Adrenal gland (tissue), 12 donors: ENCODE measurements around the gene TLE6. TPM values are rescaled to one million over a fixed set of nuclear protein-coding genes. Genes with fewer than 3 reads are reported as not detected.

Experiments used
- DNase-seq, 7 donors: peaks; one replicate each; pipeline ENCODE4 v3.0.0-alpha.2; 2019 to 2020
- H3K27ac ChIP-seq, 5 donors: fragments of 200-600 bp; sonication (generic) in 4 of 5; 1 replicate in 3 of 5; 2 replicates in 2 of 5; pipeline versions ENCODE4 v1.5.1 to v1.8.0; 2016 to 2020; ENCODE audit warnings: mild to moderate bottlenecking in 1 of 5
- H3K27me3 ChIP-seq: fragments of 200-600 bp; 2 replicates; pipeline ENCODE4 v1.8.0; 2021
- H3K36me3 ChIP-seq, 2 donors: fragments of 200-600 bp; replicated peaks in 1 of 2; 1 replicate in 1 of 2; 2 replicates in 1 of 2; pipeline versions ENCODE4 v1.5.1 to v1.8.0; 2018 to 2022
- H3K4me1 ChIP-seq, 2 donors: fragments of 200-600 bp; replicated peaks in 1 of 2; 1 replicate in 1 of 2; 2 replicates in 1 of 2; pipeline versions ENCODE4 v1.5.1 to v1.8.0; 2018 to 2021
- H3K4me3 ChIP-seq, 4 donors: fragments of 200-600 bp; sonication (generic) in 3 of 4; one replicate each; pipeline ENCODE4 v1.5.1; 2016 to 2018
- H3K9me3 ChIP-seq, 3 donors: fragments of 200-600 bp; sonication (generic) in 1 of 3; replicated peaks in 1 of 3; 1 replicate in 2 of 3; 2 replicates in 1 of 3; pipeline versions ENCODE4 v1.5.1 to v1.8.0; 2016 to 2021
- POLR2A ChIP-seq, 2 donors: fragments of 450-650 bp; IDR thresholded peaks; one replicate each; pipeline ENCODE4 v1.6.1; 2017; ENCODE audit warnings: antibody characterized with exemption in 2 of 2, mild to moderate bottlenecking in 2 of 2, moderate library complexity in 1 of 2
- WGBS, 4 donors: extraction: QIAGEN DNeasy Blood & Tissue Kit in 2 of 4; methylation state at CpG; one replicate each; pipeline versions ENCODE4 v1.1.5 to v1.1.7; 2013 to 2017; 5-methylcytosine and 5-hydroxymethylcytosine counted together
- intact Hi-C, 2 donors: fragments of 100-400 bp; cut with DNase I; formaldehyde crosslinking; loops; one replicate each; pipeline versions ENCODE4 v1.14.1 to v1.15.0; 2022 to 2023
- polyA plus RNA-seq, 3 donors: library from polyadenylated mRNA; stranded (reverse); fragments of 200-250 nt in 2 of 3; fragments of 350-450 nt in 1 of 3; fragmentation: Illumina TruSeq in 1 of 3; extraction: RNeasy Lipid Tissue Mini Kit (QIAGEN cat#74804) in 1 of 3; gene quantifications; one replicate each; pipeline ENCODE4 v1.2.3, GENCODE V29; 2013 to 2014
- total RNA-seq, 9 donors: library from RNA; depleted of rRNA in 4 of 9; stranded (reverse); fragments of >200 nt in 4 of 9; fragments of 120-200 nt in 1 of 9; fragmentation: NEBNext Ultra II Directional in 1 of 9; extraction: Animal tissue kit (Norgen Biotek cat#: 25700) in 1 of 9; gene quantifications; one replicate each; pipeline versions ENCODE4 v1.1.0 to v1.2.4, GENCODE V29; 2013 to 2023
- TF ChIP-seq, protein P1 (sequence below), 6 experiments: fragments of 450-650 bp in 4 of 6; fragments of 200-600 bp in 2 of 6; sonication (generic) in 1 of 6; IDR thresholded peaks; 1 replicate in 5 of 6; 2 replicates in 1 of 6; pipeline versions ENCODE4 v1.5.1 to v1.8.0; 2016 to 2021; ENCODE audit warnings: antibody characterized with exemption in 6 of 6, mild to moderate bottlenecking in 2 of 6, moderate library complexity in 1 of 6
- donor health status: healthy with polysubstance abuse.
- donor health status: Bipolar disorder and iron deficiency.
- donor health status: DM: yes; HTN: yes; CAD: no.
- donor health status: DM: no; HTN: no; CAD: no.
- donor health status: DM: no; HTN: no; CAD: no.
- donor health status: DM: yes; HTN: yes; CAD: no.

The TLE6 gene
- total and polyA plus RNA-seq, 12 donors = 0.48 to 13.9 (median 2.0) TPM

DNA sequence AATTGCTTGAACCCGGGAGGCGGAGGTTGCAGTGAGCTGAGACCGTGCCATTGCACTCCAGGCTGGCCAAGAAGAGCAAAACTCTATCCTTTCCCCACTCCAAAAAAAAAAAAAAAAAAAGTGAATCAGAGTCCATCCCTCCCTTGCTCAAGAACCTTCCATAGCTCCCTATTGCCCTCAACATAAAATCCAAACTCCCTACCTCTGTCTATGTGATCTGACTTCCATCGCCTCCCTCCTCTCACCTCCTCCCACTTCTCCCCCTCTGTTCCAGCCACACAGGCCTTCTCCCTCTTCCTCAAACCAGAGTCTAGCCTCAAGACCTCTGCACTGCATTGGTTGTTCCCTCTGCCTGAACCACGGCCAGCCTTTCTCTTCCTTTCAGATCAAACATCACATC lies 61.8 kb downstream of the TLE6 start:
- intact Hi-C loops = loop anchor here in 1 of 2 donors (10.0 kb wide), 1 partner anchor 64 kb away; the partner anchor contains the start of gene TLE6
- 76 to 80% (median 79%) methylated on average over 5 of the region's 5 CpGs for WGBS, 4 donors
- Histone ChIP-seq H3K27me3 (no peaks in the 10 kb centered on the region), H3K4me3 (no peak overlapping the region), H3K4me1 (peaks cover 22 to 30% of the 10 kb centered on the region in 2 donors), H3K9me3 (no peaks in the 10 kb centered on the region), H3K36me3 (no peaks in the 10 kb centered on the region), H3K27ac (peak overlapping the region in 4 of 5 donors; percentile 10 to 82 (median 58))
- no peak for TF ChIP-seq POLR2A (IDR thresholded peaks at IDR 0.05)
- DNase-seq = no peak

DNA sequence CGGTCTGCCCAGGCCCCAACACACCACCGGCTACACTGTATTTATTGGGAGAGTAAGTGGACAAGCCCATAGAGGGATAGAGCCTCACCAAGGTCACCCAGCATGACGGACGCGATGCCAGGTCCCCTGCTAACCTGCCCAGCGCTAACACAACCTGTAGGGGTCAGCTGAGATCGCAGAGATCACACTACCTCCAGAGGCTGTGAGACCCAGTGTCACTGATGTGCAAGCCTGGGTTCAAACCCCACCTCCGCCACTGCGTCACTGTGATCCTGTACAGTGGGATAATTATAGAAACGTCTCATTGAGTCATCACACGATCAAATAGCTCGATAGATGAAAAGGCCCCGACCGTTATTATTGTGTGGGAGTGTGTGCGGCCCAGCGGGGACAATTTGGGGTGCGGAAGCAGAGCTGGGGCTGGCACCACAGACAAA lies 62.3 kb downstream of the TLE6 start:
- TF ChIP-seq, protein P1, sequence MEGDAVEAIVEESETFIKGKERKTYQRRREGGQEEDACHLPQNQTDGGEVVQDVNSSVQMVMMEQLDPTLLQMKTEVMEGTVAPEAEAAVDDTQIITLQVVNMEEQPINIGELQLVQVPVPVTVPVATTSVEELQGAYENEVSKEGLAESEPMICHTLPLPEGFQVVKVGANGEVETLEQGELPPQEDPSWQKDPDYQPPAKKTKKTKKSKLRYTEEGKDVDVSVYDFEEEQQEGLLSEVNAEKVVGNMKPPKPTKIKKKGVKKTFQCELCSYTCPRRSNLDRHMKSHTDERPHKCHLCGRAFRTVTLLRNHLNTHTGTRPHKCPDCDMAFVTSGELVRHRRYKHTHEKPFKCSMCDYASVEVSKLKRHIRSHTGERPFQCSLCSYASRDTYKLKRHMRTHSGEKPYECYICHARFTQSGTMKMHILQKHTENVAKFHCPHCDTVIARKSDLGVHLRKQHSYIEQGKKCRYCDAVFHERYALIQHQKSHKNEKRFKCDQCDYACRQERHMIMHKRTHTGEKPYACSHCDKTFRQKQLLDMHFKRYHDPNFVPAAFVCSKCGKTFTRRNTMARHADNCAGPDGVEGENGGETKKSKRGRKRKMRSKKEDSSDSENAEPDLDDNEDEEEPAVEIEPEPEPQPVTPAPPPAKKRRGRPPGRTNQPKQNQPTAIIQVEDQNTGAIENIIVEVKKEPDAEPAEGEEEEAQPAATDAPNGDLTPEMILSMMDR (IDR thresholded peaks at IDR 0.05) = peak in 3 of 6 experiments; percentile 20 to 35 (median 31)
- no peak for TF ChIP-seq POLR2A (IDR thresholded peaks at IDR 0.05)
- Histone ChIP-seq H3K27me3 (no peaks in the 10 kb centered on the region), H3K4me1 (peaks cover 17 to 24% of the 10 kb centered on the region in 2 donors), H3K27ac (peak overlapping the region in 4 of 5 donors; percentile 10 to 82 (median 58)), H3K36me3 (no peaks in the 10 kb centered on the region), H3K4me3 (no peak overlapping the region), H3K9me3 (no peaks in the 10 kb centered on the region)
- DNase-seq = peak; percentile 68 to 89 (median 83)
- intact Hi-C loops = loop anchor here in 1 of 2 donors (10.0 kb wide), 1 partner anchor 65 kb away; the partner anchor contains the start of gene TLE6
- 36 to 60% (median 46%) methylated on average over 8 to 17 of the region's 17 CpGs for WGBS, 4 donors

DNA sequence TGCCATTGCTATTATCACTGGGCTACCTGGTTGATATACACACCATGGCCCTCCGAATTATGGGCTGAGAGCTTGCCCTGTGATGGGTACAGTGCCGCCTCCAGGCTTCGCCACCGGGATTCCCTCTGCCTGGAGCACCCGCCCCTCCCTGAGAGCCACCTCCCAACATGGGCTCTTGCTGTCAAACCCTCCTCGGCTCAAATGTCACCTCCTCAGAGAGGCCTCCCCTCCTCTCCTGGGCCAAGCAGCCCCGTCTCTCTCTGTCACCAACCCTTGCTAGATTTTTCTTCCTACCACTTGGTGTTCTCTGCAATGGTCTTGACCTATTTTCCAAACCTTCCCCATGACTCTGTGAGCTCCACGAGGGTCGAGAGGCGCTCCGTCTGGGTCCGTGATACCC lies 64.0 kb downstream of the TLE6 start:
- intact Hi-C loops = no loop called here
- DNase-seq = peak in 1 of 7 donors; percentile 22
- Histone ChIP-seq H3K4me3 (no peak overlapping the region), H3K9me3 (no peaks in the 10 kb centered on the region), H3K36me3 (no peaks in the 10 kb centered on the region), H3K27me3 (no peaks in the 10 kb centered on the region), H3K4me1 (peaks cover 8 to 14% of the 10 kb centered on the region in 2 donors), H3K27ac (no peak overlapping the region)
- TF ChIP-seq, protein P1 (IDR thresholded peaks at IDR 0.05) = no peak
- TF ChIP-seq POLR2A (IDR thresholded peaks at IDR 0.05) = no peak
- WGBS, 4 donors = 50 to 69% (median 65%) methylated on average over 7 to 12 of the region's 12 CpGs

DNA sequence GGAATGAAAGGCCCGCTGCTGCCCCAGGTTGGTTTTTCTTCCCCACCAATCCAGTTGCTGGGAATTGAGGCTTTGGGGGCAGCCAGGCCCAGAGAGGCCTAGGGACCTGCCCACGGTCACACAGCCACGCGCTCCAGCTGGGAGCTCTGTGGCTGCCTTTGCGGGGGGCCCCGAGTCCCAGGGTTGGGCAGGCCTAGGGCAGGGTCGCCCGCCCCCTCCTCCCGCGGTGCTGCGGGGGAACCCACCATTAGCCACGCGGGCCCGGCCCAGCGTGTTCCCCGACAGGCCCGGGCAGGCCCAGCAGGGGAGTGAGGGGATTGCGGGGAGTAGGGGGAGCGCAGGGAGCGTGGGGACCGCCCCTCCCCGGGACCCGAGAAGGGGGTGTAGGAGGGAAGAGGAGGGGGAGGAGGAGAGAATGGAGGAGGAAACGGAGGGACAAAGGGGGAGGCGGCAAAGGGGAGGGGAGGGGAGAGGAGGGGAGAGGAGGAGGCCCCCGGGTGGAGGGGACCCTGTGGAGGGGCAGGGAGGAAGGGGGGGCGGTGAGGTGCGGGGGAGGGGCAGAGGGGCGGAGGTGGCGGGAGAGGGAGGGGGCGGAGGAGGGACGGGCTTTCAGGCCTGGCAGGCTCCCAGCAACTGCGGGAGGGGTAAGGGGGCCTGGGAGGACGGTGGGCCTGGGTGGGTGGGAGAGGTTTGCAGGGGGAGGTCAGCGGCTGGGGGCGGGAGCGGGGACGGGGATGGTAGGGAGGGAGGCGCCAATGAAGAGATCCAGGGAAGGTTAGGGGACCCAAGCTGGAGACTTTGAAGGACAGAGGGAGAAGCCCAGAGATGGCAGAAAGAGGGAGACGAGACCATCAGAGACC lies 64.6 kb downstream of the TLE6 start:
- DNase-seq = peak in 1 of 7 donors; percentile 18
- Histone ChIP-seq H3K9me3 (no peaks in the 10 kb centered on the region), H3K27me3 (no peaks in the 10 kb centered on the region), H3K27ac (peak overlapping the region in 2 of 5 donors; percentile 12 to 58), H3K4me1 (peaks cover 1 to 8% of the 10 kb centered on the region in 2 donors), H3K36me3 (no peaks in the 10 kb centered on the region), H3K4me3 (no peak overlapping the region)
- WGBS, 4 donors = 30 to 72% (median 34%) methylated on average over 3 to 39 of the region's 40 CpGs
- intact Hi-C loops = no loop called here
- TF ChIP-seq, protein P1 (IDR thresholded peaks at IDR 0.05) = no peak
- no peak for TF ChIP-seq POLR2A (IDR thresholded peaks at IDR 0.05)
